Stimulated activated CD8-positive, alpha-beta memory T cell treated with anti-CD3 and anti-CD28 coated beads, Interleukin-4, amount 100 ng/mL, for 24 hours (primary cell): ENCODE results near the gene TMEM119.

Source experiments
- DNase-seq: peaks from one replicate; pipeline ENCODE4 v3.0.0-alpha.2; 2020; ENCODE audit warnings: low read depth

Gene TMEM119, protein sequence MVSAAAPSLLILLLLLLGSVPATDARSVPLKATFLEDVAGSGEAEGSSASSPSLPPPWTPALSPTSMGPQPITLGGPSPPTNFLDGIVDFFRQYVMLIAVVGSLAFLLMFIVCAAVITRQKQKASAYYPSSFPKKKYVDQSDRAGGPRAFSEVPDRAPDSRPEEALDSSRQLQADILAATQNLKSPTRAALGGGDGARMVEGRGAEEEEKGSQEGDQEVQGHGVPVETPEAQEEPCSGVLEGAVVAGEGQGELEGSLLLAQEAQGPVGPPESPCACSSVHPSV

DNA sequence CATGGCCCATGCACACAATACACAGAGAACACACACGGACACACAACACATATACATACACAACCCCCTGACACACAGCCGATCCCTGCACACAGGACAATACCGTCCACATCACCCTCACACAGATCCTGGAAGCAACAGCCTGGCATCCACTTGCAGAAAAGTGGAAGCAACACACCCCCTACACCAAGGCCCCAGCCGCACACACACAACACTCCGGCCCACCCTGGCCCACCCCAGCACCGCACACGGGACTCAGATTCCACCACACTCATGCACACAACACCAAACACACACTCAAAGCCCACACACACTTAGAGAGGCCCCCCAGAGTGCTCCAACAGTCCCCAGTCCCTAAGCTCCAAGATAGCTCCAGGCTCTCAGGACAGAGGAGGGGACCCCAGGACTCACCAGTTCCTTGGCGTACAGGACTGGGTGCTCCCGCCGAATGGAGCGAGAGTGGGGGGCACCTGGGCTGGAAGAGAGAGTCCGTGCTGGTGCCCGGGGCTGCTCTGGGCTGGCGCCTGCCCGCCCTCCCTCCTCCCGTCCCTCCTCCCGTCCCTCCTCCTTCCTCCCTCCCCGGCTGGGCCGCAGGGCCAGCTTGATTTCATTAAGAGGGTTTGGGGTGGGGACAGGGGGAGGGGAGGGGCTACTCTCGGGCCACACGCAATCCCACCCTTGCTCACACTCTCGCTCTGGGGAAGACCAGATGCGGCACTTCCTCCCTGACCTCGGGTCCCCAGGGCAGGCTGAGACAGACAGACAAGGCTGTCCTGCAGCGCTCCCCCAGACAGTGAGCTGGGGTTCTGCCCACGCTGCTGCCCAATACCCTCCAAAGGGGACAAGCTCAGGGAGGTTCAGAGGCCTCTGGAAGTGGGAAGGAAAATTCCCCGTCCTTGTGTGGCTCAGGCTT, at the start of gene TMEM119:
TSS of gene TMEM119 (minus strand) at position 526 of the 913 bp plus-strand sequence. CDS start 5,701 bp downstream, outside the sequence.
- DNase-seq = no peak

DNA sequence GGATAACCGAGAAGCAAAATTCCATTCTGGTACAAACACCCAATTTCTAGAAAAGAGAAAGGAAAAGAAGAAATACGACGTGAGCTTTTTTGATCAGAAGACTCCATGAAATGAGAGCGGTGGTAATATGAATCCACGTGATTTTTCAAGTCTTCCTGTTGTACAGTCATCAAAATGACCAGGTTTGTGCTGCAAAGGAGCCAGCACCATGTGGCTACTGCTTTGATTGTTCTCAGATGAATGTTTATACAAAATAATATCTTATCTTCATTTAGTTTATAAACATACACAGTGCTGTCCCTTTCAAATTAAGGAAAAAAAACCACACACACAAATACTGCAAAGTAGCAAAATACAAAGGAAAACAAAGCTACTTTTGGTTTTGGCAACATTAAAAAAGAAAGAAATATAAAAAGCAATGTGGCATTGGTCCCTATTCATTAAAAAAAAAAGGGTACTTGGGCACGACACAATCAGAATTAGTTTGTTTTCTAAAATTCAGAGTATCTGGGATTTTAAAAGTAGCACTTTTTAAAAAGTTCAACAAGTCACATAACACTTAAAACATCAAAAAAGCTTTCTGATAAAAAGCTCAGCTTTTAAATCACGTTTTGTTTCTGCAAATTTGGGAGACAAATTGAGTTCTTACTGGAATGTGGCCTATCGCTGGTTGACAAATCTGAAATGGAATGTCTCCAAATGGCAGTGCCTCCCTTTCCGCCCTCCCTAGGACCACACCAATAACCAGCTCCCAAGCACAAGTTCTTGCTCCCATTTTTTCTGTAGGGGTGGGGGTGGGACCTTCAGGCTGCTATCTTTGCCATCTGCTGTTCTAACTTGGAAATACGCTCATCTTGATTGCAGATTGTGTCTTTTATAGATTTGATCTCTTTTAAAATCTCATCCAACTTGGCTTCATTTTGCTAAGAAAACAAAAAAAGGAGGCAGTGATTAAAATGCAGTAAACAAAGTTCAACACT, 49.0 kb upstream of the TMEM119 start:
- DNase-seq = no peak

DNA sequence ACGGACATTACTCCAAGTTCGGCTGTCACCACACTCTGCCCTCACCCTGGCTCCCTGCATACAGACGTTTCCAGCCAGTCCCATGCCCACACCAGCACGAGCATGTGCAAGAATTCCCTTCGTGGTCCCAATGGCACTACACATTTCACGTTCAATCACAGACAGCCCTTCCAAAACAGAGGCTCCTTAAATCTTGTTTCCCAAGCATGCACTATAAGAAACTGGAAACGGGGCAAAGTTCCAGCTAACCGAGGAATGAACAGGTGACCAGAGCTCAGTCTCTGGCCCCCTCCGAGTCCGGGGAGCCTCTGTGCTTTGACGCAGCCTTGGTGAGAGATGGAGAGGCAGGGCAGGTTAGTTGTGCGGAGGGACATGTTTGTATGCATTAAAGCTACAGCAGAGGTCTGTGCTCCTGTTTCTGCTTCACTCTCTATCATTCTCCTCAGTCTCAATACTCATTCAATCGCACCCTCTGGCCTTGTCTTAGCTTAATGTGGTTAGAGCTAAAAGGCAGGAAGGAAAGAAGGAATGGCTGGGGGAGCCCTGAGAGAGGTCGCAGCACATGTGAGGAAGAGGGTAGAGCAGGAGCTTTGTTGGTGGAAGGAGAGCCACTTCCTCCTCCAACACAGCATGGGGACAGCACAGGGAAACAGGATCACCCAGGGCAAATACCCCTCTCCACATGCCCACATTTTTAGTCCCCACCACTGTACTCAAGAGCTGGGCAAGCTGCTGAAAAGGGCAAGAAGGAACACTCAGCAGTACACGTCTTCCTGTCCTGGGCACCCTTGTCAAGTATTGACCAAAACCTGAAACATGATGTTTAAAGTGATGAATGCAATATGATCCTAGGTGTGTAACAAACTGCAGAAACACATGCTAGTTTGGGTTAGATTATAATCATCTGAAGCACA, 48.1 kb upstream of the TMEM119 start:
- DNase-seq = no peak

DNA sequence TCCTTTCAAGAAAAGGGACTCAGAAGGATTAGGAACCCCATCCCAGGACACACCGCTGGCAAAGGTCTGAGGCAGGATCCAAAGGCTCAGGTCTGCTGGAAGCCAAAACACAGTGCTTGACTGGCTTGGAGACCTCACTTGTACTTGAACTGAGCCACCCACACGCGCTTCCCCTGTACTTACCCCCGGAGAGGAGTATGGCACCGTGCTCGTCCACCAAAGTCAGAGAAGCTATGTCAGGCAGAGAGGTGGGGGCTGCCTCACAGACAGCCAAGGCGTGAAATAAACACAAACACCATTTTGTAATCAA, 46.9 kb upstream of the TMEM119 start:
- DNase-seq = no peak

DNA sequence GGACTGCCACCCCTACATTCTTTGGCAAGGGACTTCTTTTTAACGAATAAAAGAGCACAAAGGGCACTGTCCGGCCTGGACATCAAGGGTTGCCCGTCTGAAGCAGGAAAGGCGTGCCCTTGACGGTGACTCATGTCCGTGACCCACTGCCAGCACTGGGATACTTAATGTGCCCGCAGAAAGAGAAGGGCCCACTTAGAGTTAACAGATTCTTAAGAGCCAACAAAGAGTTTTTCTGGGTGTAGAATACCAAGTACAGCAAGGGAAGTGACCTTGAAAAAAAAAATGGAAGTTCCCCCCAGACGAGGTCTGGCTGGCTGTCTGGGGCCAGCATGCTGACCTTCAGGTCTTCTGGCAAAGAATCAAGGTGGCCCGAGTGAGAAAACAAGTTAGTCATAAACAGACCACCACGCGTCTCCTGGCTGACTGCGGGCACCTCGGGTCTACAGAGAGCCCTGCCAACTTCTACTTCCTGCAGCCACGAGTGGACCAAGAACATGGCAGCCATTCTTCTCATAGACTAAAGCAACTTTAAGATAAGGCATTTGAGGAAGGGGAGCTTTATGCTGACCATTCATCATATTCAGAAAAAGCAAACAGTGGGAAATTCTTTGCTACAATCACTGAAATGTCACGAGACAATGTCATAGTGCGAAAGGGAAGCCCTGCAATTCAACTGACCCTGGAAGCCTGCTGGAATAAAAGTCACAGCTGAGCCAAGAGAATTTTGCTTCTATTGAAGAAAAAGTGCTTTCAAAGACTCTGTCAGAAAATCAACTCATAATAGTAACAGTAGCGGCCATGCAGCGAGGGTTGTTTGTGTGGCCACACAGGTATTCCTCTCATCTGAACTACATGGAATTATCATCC, 46.3 kb upstream of the TMEM119 start:
- DNase-seq = no peak

DNA sequence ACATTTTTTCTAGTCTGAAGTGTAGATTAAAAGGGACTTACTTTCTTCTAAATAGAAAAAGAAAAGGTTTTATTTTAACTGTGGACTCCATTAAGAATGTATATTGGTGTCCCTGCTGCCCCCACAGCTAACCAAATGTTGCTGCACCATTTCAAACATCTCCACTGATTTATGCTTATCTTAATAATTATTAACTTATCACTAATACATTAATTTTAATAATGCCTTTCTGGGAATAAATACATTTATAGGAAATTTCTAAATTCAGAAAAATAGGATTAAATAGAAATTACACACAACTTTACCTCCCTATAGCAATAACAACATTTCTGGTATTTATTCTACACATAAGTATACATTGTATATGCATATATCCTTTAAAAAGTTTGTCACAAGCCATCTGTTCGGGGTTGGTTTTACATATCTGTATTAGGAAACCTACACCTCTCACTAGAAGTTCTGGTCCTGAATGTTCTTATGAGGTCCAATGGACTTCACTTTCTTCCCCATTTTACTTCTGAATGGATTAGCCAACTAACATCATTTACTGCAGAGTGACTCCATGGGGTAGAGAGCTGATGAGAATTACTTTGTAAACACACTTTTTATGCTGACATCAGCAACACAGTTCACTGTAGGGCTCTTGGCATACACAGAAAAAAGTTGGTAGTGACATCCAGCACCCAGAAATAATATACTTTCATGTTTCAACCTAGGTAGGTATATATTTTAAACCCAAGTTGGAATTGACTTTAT, 45.2 kb upstream of the TMEM119 start:
- DNase-seq = no peak

DNA sequence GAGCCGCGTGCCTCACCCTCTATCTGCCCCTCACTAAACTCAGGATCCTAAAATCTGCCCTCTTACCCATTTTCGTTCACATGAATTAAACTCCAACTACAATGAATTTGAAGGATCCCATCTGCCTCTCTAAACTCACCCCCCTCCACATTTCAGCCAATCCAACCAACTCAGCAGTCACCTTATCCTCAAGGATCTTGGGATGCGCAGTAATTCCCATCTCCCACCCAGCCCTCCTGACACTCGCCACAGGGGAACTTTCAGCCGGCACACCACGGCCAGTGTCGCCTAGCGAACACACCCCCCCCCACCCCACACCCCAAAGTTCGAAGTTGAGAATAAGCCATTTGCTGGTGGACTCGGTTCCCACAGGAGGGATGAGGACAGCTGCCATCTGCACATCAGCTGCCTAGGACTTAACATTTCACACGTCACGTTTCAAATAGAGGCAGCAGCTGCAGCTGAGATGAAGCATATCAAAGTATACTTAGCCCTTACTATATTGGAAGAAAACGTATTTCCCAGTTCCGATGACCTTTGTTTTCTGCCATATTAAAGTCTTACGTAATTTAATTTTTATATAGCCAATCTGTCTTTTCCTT, 44.5 kb upstream of the TMEM119 start:
- DNase-seq = no peak

DNA sequence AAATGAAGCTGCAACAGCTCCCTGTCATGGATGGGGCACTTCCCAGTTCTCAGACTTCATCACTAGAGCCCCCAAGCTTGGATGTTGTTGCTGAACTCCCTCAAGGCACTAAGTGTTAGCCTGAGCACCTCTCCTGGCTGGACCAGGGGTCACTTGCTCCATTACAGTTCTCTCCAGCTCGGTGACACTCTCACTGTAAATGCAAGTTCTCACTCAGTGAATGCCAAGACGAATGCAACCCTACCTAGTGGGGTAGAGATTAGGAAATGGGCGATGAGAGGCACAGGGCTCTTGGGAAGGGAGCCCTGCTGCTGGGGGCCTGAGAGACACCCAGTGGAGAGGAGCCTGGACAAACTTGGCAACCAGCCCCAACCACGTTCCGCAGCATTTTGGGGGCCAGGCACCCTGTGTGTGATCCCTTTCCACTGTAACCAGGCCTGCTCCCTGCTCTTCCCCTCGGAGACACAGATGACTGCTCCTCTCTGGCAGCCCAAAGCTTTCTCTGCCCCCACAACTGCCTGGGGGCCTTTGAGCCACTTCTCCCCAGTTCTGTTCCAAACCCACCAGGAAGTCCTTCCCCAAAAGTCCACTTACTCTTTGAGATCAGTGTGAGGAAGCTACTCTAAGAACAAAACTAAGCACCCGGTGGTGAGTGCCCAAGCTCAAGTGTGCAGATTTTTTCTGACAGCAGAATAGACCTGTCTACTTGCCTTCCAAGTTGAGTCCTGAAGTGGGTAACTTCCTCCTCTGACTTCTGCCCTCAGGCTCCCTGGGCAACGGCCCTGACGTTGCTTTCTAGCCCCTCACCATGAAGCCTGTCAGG, 43.8 kb upstream of the TMEM119 start:
- no peak for DNase-seq

DNA sequence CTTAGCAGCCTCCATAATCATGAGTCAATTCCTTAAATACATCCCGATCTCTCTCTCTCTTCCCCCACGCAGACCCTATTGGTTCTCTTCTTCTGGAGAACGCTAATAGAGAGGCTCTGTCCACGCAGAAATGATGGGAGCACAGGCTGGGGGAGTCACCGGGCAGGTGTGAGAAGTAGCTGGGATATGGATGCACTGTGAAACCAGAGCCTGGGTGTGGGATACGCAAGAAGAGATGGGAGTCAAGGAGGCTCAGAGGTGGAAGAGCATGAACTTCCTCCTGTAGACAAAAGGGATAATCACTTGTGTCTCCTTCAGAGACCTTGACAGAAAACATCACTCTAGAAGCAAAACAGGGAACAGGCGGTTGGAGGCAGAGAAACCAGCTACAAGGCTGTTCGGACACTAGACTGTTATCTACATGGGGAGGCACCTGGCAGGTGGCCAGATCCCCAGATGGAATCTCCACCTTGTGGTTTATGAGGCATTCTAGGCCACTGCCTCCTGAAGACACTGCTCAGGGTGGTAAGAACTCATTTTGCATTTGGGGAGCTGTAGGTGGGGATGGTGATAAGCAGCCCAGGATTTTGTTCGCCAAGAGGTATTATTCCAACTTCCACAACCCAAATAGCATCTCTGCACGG, 43.0 kb upstream of the TMEM119 start:
- DNase-seq = no peak

DNA sequence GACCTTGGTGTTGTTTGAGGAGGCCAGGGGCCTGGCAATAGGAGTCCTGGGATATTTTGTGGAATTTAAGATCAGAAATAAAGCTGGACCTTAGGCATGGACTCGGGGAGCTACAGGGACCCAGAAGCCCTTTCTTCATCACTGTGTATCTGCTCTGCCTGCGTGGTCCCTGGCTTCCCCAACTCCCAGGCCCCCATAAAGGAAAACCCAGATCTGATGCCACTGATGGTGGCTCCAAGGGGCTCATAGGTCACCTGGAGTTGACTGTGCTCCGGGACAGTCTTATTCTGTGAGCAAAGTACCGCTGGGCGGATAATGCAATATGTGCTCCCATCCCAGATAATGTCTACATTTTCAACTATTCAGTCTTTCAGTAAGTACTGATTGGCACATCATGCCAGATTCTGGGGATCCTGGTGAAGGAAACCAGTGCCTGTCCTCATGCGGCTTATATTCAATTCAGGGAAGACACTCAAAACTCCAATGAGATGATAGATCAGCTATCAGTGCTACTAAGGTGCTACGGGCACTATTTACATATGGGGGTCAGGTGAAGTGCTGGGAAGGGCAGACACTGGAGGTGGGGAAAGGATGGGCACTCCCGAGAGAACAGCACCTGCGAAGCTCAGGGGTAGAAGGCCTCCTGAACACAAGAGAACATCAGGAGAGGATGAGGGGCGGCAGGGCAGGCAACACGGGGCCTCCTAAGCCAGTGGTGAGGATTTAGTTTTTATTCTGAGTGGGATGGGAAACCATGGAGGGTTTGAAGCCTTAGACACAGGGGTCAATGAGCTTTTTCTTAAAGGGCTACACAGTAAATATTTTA, 41.3 kb upstream of the TMEM119 start:
- no peak for DNase-seq

DNA sequence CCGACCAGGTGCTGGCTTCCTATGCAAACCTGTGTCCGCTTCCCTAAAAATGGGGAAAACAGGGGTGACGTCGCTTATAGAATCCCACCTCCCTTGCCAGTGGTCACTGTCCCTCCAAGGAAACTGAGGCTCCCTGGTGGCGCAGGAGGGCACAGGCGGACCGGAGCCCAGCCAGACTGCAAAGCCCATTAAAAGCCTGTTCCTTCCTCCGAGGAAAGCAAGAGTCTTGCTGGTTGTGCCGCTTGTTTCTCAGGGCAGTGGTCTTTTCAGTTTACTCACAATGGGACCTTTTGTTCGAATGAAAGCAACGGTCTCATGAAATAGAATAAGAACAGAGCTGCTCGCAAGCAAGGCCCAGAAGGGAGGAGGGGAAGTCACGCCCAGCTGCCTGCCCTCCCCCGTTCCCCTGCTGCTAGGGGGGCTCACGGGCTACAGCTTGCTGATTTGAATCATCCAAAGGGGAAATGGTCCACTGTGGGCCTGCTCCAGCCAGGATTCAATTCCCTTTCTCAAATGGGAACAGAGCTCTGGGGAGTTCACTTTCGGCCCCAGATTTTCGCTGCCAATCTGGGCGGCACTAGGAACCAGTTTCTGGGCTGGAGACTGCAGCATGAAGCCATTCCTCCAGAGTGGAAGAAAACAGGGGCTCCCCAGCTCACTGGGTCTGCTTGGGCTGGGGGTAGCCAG, 40.4 kb upstream of the TMEM119 start:
- DNase-seq = no peak

DNA sequence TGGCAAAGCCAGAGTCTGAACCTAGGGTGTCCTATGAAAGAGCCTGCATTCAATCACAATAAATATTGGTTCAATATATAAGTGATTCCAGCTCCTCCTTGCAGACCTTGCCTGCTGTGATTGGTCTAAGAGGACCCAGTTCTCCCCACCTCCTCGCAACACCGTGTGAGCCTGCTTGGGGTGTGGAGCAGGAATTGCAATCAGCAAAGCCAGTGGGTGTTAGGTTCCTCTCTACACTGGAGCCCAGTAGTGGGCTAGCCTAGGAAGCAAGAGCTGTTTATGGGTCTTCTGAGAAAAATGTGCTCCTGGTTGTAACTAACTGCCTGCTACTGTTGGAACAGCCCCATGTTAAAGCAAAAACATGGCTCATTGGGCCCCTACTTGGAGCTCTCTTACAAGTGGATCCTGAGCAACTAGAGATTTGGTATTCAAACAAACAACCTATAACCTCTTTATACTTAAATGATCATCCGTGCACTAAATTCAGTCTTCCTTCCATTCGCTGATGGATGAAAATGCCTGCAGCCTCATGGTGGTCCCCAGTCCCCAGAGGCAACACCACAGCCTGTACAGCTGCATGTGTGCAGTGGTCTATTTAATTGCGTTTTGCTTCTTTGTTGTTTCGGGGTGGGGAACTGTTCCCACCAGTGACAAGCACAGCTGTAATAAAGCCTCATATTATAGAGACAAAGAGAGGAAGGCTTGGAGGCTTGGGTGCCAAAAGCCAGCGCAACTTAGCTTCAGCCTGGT, 39.5 kb upstream of the TMEM119 start:
- DNase-seq = no peak

DNA sequence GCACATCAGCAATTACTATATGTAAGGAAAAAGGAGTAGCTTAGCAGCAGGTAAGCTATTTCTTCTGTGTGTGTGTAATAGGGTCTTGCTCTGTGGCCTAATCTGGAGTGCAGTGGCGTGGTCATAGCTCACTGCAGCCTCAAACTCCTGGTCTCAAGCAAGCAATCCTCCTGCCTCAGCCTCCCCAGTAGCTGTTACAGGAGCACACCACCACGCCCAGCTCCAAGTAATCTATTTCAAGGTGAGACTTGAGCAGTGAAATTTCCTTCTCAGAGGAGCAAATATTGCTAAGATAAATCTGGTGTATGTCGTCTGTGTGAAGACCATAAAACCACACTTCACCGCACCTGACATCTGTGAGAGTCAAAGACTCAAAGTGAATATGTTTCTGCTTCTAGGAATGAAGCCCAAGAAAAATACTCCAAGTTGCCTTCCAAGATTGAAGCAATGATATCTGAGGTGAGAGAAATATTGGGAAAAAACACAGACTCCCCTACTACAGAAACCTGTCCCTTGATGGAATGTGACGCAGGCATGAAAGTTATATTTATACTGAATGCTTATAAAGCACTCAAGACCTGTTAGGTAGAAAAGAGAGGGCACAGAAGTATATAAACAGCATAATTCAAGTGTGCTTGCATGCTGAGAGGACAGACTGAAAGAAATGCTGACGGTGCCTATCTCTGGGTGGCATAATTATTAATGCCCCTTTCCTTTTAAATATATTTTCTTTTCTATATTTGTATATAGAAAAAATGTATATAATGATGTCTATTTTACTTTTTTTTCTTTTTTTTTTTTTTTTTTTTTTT, 38.3 kb upstream of the TMEM119 start:
- no peak for DNase-seq

DNA sequence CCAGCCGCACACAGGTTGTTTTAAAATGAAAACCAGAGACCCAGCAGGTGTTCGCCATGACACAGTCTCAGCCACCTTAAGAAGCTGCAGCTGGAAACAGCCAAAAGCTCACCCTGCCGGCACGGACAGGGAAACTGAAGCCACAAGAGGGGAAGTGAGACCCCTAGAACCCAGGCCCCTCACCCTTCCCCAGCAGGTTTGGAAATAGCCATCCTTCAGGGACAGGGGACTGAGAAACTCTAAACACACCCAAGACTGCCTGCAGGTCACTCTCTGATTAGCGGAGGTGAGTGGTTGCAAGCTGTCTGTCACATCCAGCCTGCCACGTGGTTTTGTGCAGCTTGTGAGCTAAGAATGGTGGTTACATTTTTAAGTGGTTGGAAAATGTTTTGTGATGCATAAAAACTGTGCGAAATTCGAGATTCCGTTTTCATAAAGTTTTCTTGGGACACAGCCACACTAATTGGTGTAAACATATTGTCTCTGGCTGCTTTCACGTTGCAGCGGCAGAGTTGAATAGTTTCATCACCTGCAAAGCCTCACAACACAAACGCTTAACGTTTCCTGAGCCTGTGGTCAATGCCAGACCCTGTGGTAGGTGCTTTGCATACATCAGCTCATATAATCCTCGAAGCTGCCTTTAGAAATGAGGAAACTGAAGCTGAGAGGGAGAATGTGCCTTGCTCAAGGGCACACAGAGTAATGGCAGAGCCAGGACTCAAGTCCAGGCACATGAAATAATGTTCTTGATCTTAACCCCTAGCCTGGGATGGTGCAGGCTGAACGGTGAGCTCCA, 37.5 kb upstream of the TMEM119 start:
- DNase-seq = no peak
